ENCODE data around the gene CEP250. TPM values are rescaled to one million over a fixed set of nuclear protein-coding genes. Genes with fewer than 3 reads are reported as not detected.

Gene CEP250
- 24.0 and 26.2 TPM in 2 replicates for total RNA-seq

GRCh38 chr20:35454881-35455609, at the start of gene CEP250:
Gene CEP250, plus strand, starts transcription at chr20:35455598. Its CDS starts 6,770 bp downstream, at chr20:35462368.

GRCh38 chr20:35529552-35529951, 74.2 kb downstream of the CEP250 start, which contains the start of gene C20orf173:
Gene C20orf173, minus strand, starts transcription at chr20:35529652. Its CDS starts 279 bp downstream, at chr20:35529373.

GRCh38 chr20:35541783-35542662, 86.6 kb downstream of the CEP250 start, which contains the start of gene ERGIC3:
Gene ERGIC3, plus strand, starts transcription at chr20:35542078. Its CDS starts 20 bp downstream, at chr20:35542098.

Small RNA genes lying within 50 kb of the gene (small RNA-seq; reads per million reads assigned to genes)
- not detected for gene MIR1289-1

Other genes with a start within 250 kb of the CEP250 start
- gene MMP24, start 228.9 kb upstream of the CEP250 start, total RNA-seq, result 1.4 TPM in 2 replicates
- gene MMP24OS, start 177.5 kb upstream of the CEP250 start, total RNA-seq, result 27.3 and 31.3 TPM in 2 replicates
- 73.0 and 92.3 TPM in 2 replicates for gene EIF6, start 170.8 kb upstream of the CEP250 start, total RNA-seq
- under 0.01 and 0.11 TPM in 2 replicates for gene FAM83C, start 163.2 kb upstream of the CEP250 start, total RNA-seq
- 28.7 and 29.2 TPM in 2 replicates for gene UQCC1, start 43.6 kb upstream of the CEP250 start, total RNA-seq
- gene GDF5, start 17.4 kb upstream of the CEP250 start, total RNA-seq, result 94.0 and 105 TPM in 2 replicates
- gene C20orf173, start 74.1 kb downstream of the CEP250 start, total RNA-seq, result not detected in 2 replicates
- gene ERGIC3, start 86.5 kb downstream of the CEP250 start, total RNA-seq, result 354 and 412 TPM in 2 replicates
- gene SPAG4, start 160.2 kb downstream of the CEP250 start, total RNA-seq, result 7.3 and 9.1 TPM in 2 replicates
- 147 and 172 TPM in 2 replicates for gene CPNE1, start 209.3 kb downstream of the CEP250 start, total RNA-seq
- gene RBM12, start 209.3 kb downstream of the CEP250 start, total RNA-seq, result 70.0 and 77.0 TPM in 2 replicates
- gene NFS1, start 243.8 kb downstream of the CEP250 start, total RNA-seq, result 20.5 and 22.2 TPM in 2 replicates
- gene ROMO1, start 243.8 kb downstream of the CEP250 start, total RNA-seq, result 141 and 230 TPM in 2 replicates

Measured in articular chondrocyte of knee joint (primary cell).